Testis (tissue), 3 donors: Measurements from ENCODE around the gene IER3IP1. TPM values are rescaled to one million over a fixed set of nuclear protein-coding genes. Genes with fewer than 3 reads are reported as not detected.
"Not testable (repeated sequence)": the region's sequence is repeated elsewhere in the genome, so short reads cannot be mapped to it uniquely, and the experiment has no call there.

Experiments
- DNase-seq: peaks from one replicate; pipeline ENCODE4 v3.0.0-alpha.2; 2019
- H3K27ac ChIP-seq, 2 donors: fragments of 200-600 bp; sonication (generic); one replicate each; pipeline ENCODE4 v1.5.1; 2019
- H3K27me3 ChIP-seq: fragments of 200-600 bp; sonication (generic); one replicate; pipeline ENCODE4 v1.5.1; 2019
- H3K36me3 ChIP-seq: fragments of 200-600 bp; sonication (generic); one replicate; pipeline ENCODE4 v1.5.1; 2017; ENCODE audit warnings: low read depth; ENCODE audit errors: missing control alignments
- H3K4me1 ChIP-seq: fragments of 200-600 bp; sonication (generic); one replicate; pipeline ENCODE4 v1.5.1; 2019
- H3K4me3 ChIP-seq, 2 donors: fragments of 200-600 bp; sonication (generic); one replicate each; pipeline ENCODE4 v1.5.1; 2017 to 2019
- H3K9me3 ChIP-seq: fragments of 200-600 bp; sonication (generic); one replicate; pipeline ENCODE4 v1.5.1; 2017
- POLR2A ChIP-seq: fragments of 450-650 bp; IDR thresholded peaks from one replicate; pipeline ENCODE4 v1.6.1; 2017; ENCODE audit warnings: antibody characterized with exemption, mild to moderate bottlenecking, moderate library complexity
- WGBS, 2 donors: methylation state at CpG; one replicate each; pipeline ENCODE4 v1.1.5; 2018; 5-methylcytosine and 5-hydroxymethylcytosine counted together
- intact Hi-C: fragments of 100-400 bp; cut with DNase I; formaldehyde crosslinking; loops from one replicate; pipeline ENCODE4 v1.15.1; 2023; ENCODE audit warnings: low total_unique reads
- polyA plus RNA-seq: library from polyadenylated mRNA; stranded (reverse); fragments of 350-450 nt; fragmentation: Illumina TruSeq; extraction: RNeasy Lipid Tissue Mini Kit (QIAGEN cat#74804); gene quantifications from one replicate; pipeline ENCODE4 v1.2.3, GENCODE V29; 2014; ENCODE audit warnings: low read depth, low replicate concordance; ENCODE audit not compliant: insufficient read depth
- total RNA-seq, 2 donors: library from RNA; depleted of rRNA; stranded (reverse); fragments of >200 nt; gene quantifications; one replicate each; pipeline ENCODE4 v1.2.3, GENCODE V29; 2016
- TF ChIP-seq, protein P1 (sequence below), 3 experiments: fragments of 450-650 bp in 2 of 3; fragments of 200-600 bp in 1 of 3; sonication (generic) in 1 of 3; IDR thresholded peaks; one replicate each; pipeline ENCODE4 v1.5.1; 2016 to 2019; ENCODE audit warnings: antibody characterized with exemption in 3 of 3, mild to moderate bottlenecking in 2 of 3, moderate library complexity in 1 of 3

IER3IP1 gene
- total and polyA plus RNA-seq, 3 donors from 2014 or later, result 12.3 to 15.9 (median 14.2) TPM

DNA sequence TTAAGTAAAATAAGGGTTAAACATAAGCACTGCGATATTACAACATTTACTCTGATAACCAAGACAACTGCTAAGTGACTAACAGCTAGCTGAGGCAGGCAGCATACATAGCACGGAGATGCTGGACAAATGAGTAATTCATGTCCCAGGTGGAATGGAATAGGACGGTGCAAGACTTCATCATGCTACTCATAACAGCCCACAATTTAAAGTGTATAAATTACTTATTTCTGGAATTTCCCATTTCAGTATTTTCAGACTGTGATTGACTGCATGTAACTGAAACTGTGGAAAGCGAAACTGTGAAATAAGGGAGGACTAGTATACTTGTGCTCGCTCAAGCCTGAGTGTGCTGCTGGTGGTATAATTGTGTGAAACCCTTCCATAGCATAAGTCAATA is 12.9 kb downstream of the IER3IP1 start:
- Histone ChIP-seq H3K27me3 (no peaks in the 10 kb centered on the region), H3K36me3 (no peaks in the 10 kb centered on the region), H3K4me3 (no peak overlapping the region), H3K9me3 (no peaks in the 10 kb centered on the region), H3K27ac (no peak overlapping the region), H3K4me1 (no peaks in the 10 kb centered on the region)
- 83 to 88% methylated on average over 5 of the region's 5 CpGs for WGBS, 2 donors
- TF ChIP-seq, protein P1, sequence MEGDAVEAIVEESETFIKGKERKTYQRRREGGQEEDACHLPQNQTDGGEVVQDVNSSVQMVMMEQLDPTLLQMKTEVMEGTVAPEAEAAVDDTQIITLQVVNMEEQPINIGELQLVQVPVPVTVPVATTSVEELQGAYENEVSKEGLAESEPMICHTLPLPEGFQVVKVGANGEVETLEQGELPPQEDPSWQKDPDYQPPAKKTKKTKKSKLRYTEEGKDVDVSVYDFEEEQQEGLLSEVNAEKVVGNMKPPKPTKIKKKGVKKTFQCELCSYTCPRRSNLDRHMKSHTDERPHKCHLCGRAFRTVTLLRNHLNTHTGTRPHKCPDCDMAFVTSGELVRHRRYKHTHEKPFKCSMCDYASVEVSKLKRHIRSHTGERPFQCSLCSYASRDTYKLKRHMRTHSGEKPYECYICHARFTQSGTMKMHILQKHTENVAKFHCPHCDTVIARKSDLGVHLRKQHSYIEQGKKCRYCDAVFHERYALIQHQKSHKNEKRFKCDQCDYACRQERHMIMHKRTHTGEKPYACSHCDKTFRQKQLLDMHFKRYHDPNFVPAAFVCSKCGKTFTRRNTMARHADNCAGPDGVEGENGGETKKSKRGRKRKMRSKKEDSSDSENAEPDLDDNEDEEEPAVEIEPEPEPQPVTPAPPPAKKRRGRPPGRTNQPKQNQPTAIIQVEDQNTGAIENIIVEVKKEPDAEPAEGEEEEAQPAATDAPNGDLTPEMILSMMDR (IDR thresholded peaks at IDR 0.05), result no peak
- TF ChIP-seq POLR2A, result no peak
- intact Hi-C loops, result no loop called here
- no peak for DNase-seq

DNA sequence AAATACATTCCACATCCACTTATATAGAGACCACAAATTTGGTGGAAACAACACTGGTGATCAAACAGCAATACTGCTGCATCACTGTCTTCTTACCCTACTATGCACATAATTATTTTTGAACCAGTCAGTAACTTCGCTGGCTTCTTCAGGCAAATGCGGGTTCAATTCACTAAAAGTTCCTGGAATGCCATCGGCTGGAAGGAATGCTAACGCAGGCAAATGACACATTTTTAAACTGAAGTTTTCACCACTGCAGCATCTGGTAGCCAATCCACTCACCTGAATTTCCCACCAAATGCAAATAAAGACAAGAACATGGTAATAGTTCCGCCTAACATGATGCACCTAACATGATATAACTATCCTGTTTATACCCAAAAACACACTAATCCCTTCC is 15.9 kb downstream of the IER3IP1 start:
- no peaks in the 10 kb centered on the region for H3K9me3 ChIP-seq
- H3K4me3 ChIP-seq, result no peak overlapping the region
- H3K27ac ChIP-seq, result no peak overlapping the region
- no peaks in the 10 kb centered on the region for H3K4me1 ChIP-seq
- no peaks in the 10 kb centered on the region for H3K27me3 ChIP-seq
- no peak for DNase-seq
- H3K36me3 ChIP-seq, result no peaks in the 10 kb centered on the region
- intact Hi-C loops, result no loop called here
- WGBS, 2 donors, result 95 to 98% methylated on average over 5 of the region's 5 CpGs
- TF ChIP-seq POLR2A, result no peak
- TF ChIP-seq, protein P1 (IDR thresholded peaks at IDR 0.05), result no peak

DNA sequence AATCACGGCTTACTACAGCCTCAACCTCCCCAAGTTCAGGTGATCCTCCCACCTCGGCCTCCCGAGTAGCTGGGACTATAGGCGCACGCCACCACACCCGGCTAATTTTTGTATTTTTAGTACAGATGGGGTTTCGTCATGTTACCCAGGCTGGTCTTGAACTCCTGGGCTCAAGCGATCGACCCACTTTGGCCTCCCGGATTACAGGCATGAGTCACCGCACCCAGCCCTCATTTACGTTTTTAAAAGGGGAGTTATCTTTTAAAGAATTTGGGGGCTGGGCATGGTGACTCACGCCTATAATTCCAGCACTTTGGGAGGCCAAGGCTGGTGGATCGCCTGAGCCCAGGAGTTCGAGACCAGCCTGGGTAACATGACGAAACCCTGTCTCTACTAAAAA is 17.8 kb downstream of the IER3IP1 start:
- H3K4me1 ChIP-seq, H3K27me3 ChIP-seq, H3K36me3 ChIP-seq, H3K27ac ChIP-seq, H3K4me3 ChIP-seq, H3K9me3 ChIP-seq, DNase-seq, intact Hi-C loops: not testable (repeated sequence)
- 90 to 95% methylated on average over 16 of the region's 16 CpGs for WGBS, 2 donors

DNA sequence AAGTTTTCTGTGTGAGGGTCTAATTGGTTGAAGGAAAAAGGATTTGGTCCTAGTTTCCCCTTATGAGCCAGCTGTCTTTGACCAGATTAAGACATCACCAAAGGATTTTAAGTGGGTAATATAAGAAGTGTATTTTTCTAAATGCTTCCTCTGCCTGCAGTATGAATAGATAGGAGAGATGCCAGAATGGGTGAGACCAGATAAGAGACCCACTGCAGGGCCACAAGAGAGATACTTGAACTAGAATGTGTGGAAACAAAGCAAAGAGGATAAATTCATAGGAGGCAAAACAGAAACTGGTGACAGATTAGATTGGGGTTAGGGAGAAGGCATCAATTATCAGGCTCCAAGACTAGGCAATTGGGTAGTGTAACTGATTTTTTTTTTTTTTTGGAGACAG is 24.7 kb downstream of the IER3IP1 start:
- no peak for DNase-seq
- no peak for TF ChIP-seq POLR2A
- TF ChIP-seq, protein P1 (IDR thresholded peaks at IDR 0.05), result no peak
- no peak overlapping the region for H3K27ac ChIP-seq
- intact Hi-C loops, result no loop called here
- no peaks in the 10 kb centered on the region for H3K36me3 ChIP-seq
- no peaks in the 10 kb centered on the region for H3K27me3 ChIP-seq
- H3K4me1 ChIP-seq, result peaks cover 14% of the 10 kb centered on the region
- peak overlapping the region; percentile 64 to 70 for H3K4me3 ChIP-seq
- H3K9me3 ChIP-seq, result no peaks in the 10 kb centered on the region

DNA sequence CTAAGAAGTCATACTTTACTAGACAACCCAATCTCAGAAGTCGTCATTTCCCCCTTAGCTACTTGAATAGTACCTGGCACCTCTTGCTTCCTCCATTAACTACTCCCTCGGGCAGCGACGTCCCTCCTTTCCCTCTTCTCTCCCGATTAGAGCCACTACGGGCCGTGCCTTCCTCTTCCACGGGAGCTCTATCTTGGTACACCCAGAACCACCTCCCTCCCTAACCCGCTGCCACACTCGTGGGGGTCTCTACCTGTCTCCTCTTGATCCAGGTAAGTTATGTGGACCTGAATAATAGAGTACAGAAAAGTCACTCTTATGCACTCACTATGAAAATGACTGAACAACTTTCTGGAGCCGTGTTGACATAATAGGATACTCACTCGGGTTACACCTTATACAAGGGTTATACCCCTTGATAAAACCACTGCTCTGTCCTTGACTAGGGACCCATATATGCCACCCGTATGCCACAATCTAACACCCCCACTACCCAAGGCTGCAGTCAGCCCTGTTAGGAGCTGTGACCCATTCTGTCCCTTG is 25.3 kb downstream of the IER3IP1 start:
- 3 to 4% methylated on average over 13 of the region's 13 CpGs for WGBS, 2 donors
- Histone ChIP-seq H3K27ac (peak overlapping the region; percentile 79 to 84), H3K27me3 (no peaks in the 10 kb centered on the region), H3K36me3 (no peaks in the 10 kb centered on the region), H3K4me3 (peak overlapping the region; percentile 64 to 70), H3K9me3 (no peaks in the 10 kb centered on the region), H3K4me1 (peaks cover 14% of the 10 kb centered on the region)
- no peak for DNase-seq
- TF ChIP-seq, protein P1 (IDR thresholded peaks at IDR 0.05), result no peak
- no peak for TF ChIP-seq POLR2A
- intact Hi-C loops, result no loop called here
